Breast epithelium (tissue), 3 donors: Measurements from ENCODE around the gene PPP1R12B.
"Not testable (repeated sequence)": the region's sequence is repeated elsewhere in the genome, so short reads cannot be mapped to it uniquely, and the experiment has no call there.

Source experiments
- POLR2A ChIP-seq: fragments of 450-650 bp; IDR thresholded peaks from one replicate; pipeline ENCODE4 v1.6.1; 2016; ENCODE audit warnings: antibody characterized with exemption, mild to moderate bottlenecking, moderate library complexity
- TF ChIP-seq, protein P1 (sequence below), 3 donors: fragments of 450-650 bp; IDR thresholded peaks; one replicate each; pipeline ENCODE4 v1.5.1; 2016 to 2017; ENCODE audit warnings: antibody characterized with exemption in 3 of 3, mild to moderate bottlenecking in 3 of 3, moderate library complexity in 3 of 3

DNA sequence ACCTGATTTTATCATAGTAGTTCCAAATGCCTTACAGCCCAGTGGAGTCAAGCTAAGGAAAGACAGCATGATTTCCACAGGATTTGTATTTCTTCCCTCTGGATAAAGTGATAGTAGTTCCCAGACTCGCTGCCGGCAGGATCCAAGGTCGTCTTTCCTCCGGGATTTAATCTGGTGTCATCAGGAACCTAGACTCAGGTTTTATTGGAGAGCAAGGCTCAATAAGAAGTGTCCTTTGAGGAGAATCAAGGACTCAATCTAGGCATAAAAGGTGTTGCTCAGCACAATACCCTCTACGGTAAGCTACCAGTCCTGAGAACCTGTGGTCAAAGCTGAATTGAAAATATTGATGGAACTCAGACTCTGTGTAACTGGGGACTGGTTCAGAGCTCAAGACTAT is 191.1 kb downstream of the PPP1R12B start:
- TF ChIP-seq, protein P1, sequence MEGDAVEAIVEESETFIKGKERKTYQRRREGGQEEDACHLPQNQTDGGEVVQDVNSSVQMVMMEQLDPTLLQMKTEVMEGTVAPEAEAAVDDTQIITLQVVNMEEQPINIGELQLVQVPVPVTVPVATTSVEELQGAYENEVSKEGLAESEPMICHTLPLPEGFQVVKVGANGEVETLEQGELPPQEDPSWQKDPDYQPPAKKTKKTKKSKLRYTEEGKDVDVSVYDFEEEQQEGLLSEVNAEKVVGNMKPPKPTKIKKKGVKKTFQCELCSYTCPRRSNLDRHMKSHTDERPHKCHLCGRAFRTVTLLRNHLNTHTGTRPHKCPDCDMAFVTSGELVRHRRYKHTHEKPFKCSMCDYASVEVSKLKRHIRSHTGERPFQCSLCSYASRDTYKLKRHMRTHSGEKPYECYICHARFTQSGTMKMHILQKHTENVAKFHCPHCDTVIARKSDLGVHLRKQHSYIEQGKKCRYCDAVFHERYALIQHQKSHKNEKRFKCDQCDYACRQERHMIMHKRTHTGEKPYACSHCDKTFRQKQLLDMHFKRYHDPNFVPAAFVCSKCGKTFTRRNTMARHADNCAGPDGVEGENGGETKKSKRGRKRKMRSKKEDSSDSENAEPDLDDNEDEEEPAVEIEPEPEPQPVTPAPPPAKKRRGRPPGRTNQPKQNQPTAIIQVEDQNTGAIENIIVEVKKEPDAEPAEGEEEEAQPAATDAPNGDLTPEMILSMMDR (IDR thresholded peaks at IDR 0.05): not testable (repeated sequence)
- not testable (repeated sequence) for TF ChIP-seq POLR2A
